Measurements from ENCODE around the gene ART1. TPM values are rescaled to one million over a fixed set of nuclear protein-coding genes. Genes with fewer than 3 reads are reported as not detected.

Gene ART1
- total RNA-seq, 2 experiments from 2014 or later = not detected

- Mint-ChIP-seq H3K27me3 (no peaks in the 10 kb centered on the region), H3K4me3 (no peak overlapping the region), H3K9me3 (ENCODE audit: low read depth) (peaks cover 3% of the 10 kb centered on the region), H3K4me1 (peaks cover 10% of the 10 kb centered on the region), H3K36me3 (no peaks in the 10 kb centered on the region), H3K27ac (no peak overlapping the region)
- ATAC-seq (no peak), DNase-seq (no peak)
- CTCF ChIA-PET = no interaction called here
Measured at GRCh38 chr11:3616721-3617460, 28.0 kb upstream of the ART1 start.

- CTCF ChIA-PET = interaction anchor here (1.1 kb wide), 1 partner anchor 10 kb away, joined by 4 read pairs; no protein-coding TSS in a partner anchor
- H3K4me1 Mint-ChIP-seq = peaks cover 10% of the 10 kb centered on the region
- no peaks in the 10 kb centered on the region for H3K36me3 Mint-ChIP-seq
- no peak for DNase-seq
- H3K27me3 Mint-ChIP-seq = no peaks in the 10 kb centered on the region
- H3K9me3 Mint-ChIP-seq (ENCODE audit: low read depth) = no peaks in the 10 kb centered on the region
- H3K4me3 Mint-ChIP-seq = no peak overlapping the region
- no peak for ATAC-seq
- H3K27ac Mint-ChIP-seq = no peak overlapping the region
Measured at GRCh38 chr11:3617990-3618389, 26.9 kb upstream of the ART1 start.

- no peak overlapping the region for H3K4me3 Mint-ChIP-seq
- H3K27me3 Mint-ChIP-seq = no peaks in the 10 kb centered on the region
- no peaks in the 10 kb centered on the region for H3K4me1 Mint-ChIP-seq
- no peaks in the 10 kb centered on the region for H3K9me3 Mint-ChIP-seq (ENCODE audit: low read depth)
- CTCF ChIA-PET = no interaction called here
- DNase-seq (no peak), ATAC-seq (no peak)
- no peaks in the 10 kb centered on the region for H3K36me3 Mint-ChIP-seq
- H3K27ac Mint-ChIP-seq = no peak overlapping the region
Measured at GRCh38 chr11:3622521-3622920, 22.4 kb upstream of the ART1 start.

- H3K4me3 Mint-ChIP-seq = no peak overlapping the region
- no peaks in the 10 kb centered on the region for H3K9me3 Mint-ChIP-seq (ENCODE audit: low read depth)
- no peaks in the 10 kb centered on the region for H3K4me1 Mint-ChIP-seq
- DNase-seq (no peak), ATAC-seq (no peak)
- no peak overlapping the region for H3K27ac Mint-ChIP-seq
- no peaks in the 10 kb centered on the region for H3K27me3 Mint-ChIP-seq
- CTCF ChIA-PET = no interaction called here
- no peaks in the 10 kb centered on the region for H3K36me3 Mint-ChIP-seq
Measured at GRCh38 chr11:3623121-3623520, 21.8 kb upstream of the ART1 start.

GRCh38 chr11:3623767-3624458 lies 21.0 kb upstream of the ART1 start:
- no peak for ATAC-seq
- CTCF ChIA-PET = no interaction called here
- no peaks in the 10 kb centered on the region for H3K36me3 Mint-ChIP-seq
- no peak overlapping the region for H3K4me3 Mint-ChIP-seq
- H3K27ac Mint-ChIP-seq = no peak overlapping the region
- DNase-seq = no peak
- H3K27me3 Mint-ChIP-seq = no peaks in the 10 kb centered on the region
- no peaks in the 10 kb centered on the region for H3K9me3 Mint-ChIP-seq (ENCODE audit: low read depth)
- H3K4me1 Mint-ChIP-seq = no peaks in the 10 kb centered on the region

GRCh38 chr11:3626250-3626960 lies 18.5 kb upstream of the ART1 start:
- H3K9me3 Mint-ChIP-seq (ENCODE audit: low read depth) = no peaks in the 10 kb centered on the region
- CTCF ChIA-PET = no interaction called here
- no peaks in the 10 kb centered on the region for H3K36me3 Mint-ChIP-seq
- ATAC-seq (no peak), DNase-seq (no peak)
- no peak overlapping the region for H3K4me3 Mint-ChIP-seq
- no peak overlapping the region for H3K27ac Mint-ChIP-seq
- no peaks in the 10 kb centered on the region for H3K27me3 Mint-ChIP-seq
- no peaks in the 10 kb centered on the region for H3K4me1 Mint-ChIP-seq

GRCh38 chr11:3627291-3627690 lies 17.6 kb upstream of the ART1 start:
- CTCF ChIA-PET = interaction anchor here (0.8 kb wide), 1 partner anchor 536 kb away, joined by 5 read pairs; no protein-coding TSS in a partner anchor
- DNase-seq = no peak
- no peak for ATAC-seq
- Mint-ChIP-seq H3K9me3 (ENCODE audit: low read depth) (no peaks in the 10 kb centered on the region), H3K36me3 (no peaks in the 10 kb centered on the region), H3K27ac (no peak overlapping the region), H3K4me1 (no peaks in the 10 kb centered on the region), H3K4me3 (no peak overlapping the region), H3K27me3 (no peaks in the 10 kb centered on the region)

- CTCF ChIA-PET = no interaction called here
- DNase-seq = no peak
- H3K36me3 Mint-ChIP-seq = no peaks in the 10 kb centered on the region
- no peaks in the 10 kb centered on the region for H3K9me3 Mint-ChIP-seq (ENCODE audit: low read depth)
- H3K27ac Mint-ChIP-seq = no peak overlapping the region
- no peak overlapping the region for H3K4me3 Mint-ChIP-seq
- no peak for ATAC-seq
- no peaks in the 10 kb centered on the region for H3K27me3 Mint-ChIP-seq
- no peaks in the 10 kb centered on the region for H3K4me1 Mint-ChIP-seq
Measured at GRCh38 chr11:3631331-3631730, 13.6 kb upstream of the ART1 start.

- H3K4me1 Mint-ChIP-seq = no peaks in the 10 kb centered on the region
- no peak for DNase-seq
- no peak overlapping the region for H3K4me3 Mint-ChIP-seq
- CTCF ChIA-PET = no interaction called here
- H3K36me3 Mint-ChIP-seq = no peaks in the 10 kb centered on the region
- no peaks in the 10 kb centered on the region for H3K27me3 Mint-ChIP-seq
- no peak overlapping the region for H3K27ac Mint-ChIP-seq
- H3K9me3 Mint-ChIP-seq (ENCODE audit: low read depth) = no peaks in the 10 kb centered on the region
- ATAC-seq = no peak
Measured at GRCh38 chr11:3632070-3632660, 12.8 kb upstream of the ART1 start.

GRCh38 chr11:3635641-3636375 lies 9.1 kb upstream of the ART1 start:
- DNase-seq (no peak), ATAC-seq (no peak)
- CTCF ChIA-PET = no interaction called here
- Mint-ChIP-seq H3K4me3 (no peak overlapping the region), H3K36me3 (no peaks in the 10 kb centered on the region), H3K9me3 (ENCODE audit: low read depth) (no peaks in the 10 kb centered on the region), H3K27me3 (peaks cover 4% of the 10 kb centered on the region), H3K27ac (no peak overlapping the region), H3K4me1 (no peaks in the 10 kb centered on the region)

GRCh38 chr11:3637201-3637600 lies 7.7 kb upstream of the ART1 start:
- CTCF ChIA-PET = no interaction called here
- H3K4me3 Mint-ChIP-seq = no peak overlapping the region
- ATAC-seq (no peak), DNase-seq (no peak)
- H3K9me3 Mint-ChIP-seq (ENCODE audit: low read depth) = no peaks in the 10 kb centered on the region
- peaks cover 12% of the 10 kb centered on the region for H3K27me3 Mint-ChIP-seq
- no peak overlapping the region for H3K27ac Mint-ChIP-seq
- peaks cover 3% of the 10 kb centered on the region for H3K4me1 Mint-ChIP-seq
- H3K36me3 Mint-ChIP-seq = no peaks in the 10 kb centered on the region

- no peaks in the 10 kb centered on the region for H3K9me3 Mint-ChIP-seq (ENCODE audit: low read depth)
- DNase-seq (no peak), ATAC-seq (no peak)
- peaks cover 6% of the 10 kb centered on the region for H3K4me1 Mint-ChIP-seq
- H3K27ac Mint-ChIP-seq = no peak overlapping the region
- H3K27me3 Mint-ChIP-seq = peaks cover 23% of the 10 kb centered on the region
- CTCF ChIA-PET = no interaction called here
- H3K4me3 Mint-ChIP-seq = no peak overlapping the region
- H3K36me3 Mint-ChIP-seq = no peaks in the 10 kb centered on the region
Measured at GRCh38 chr11:3638513-3638912, 6.4 kb upstream of the ART1 start.

GRCh38 chr11:3639841-3640240 lies 5.1 kb upstream of the ART1 start:
- H3K27ac Mint-ChIP-seq = no peak overlapping the region

More at GRCh38 chr11:3639841-3640240, 5.1 kb upstream of the ART1 start:
- ATAC-seq (no peak), DNase-seq (no peak)
- Mint-ChIP-seq H3K9me3 (ENCODE audit: low read depth) (no peaks in the 10 kb centered on the region), H3K27me3 (peaks cover 35% of the 10 kb centered on the region), H3K36me3 (no peaks in the 10 kb centered on the region), H3K4me1 (peaks cover 6% of the 10 kb centered on the region), H3K4me3 (no peak overlapping the region)
- CTCF ChIA-PET = no interaction called here
